GM19023 (cell line): ENCODE data around the gene RIMBP3C.
"Not testable (repeated sequence)": the region's sequence is repeated elsewhere in the genome, so short reads cannot be mapped to it uniquely, and the experiment has no call there.

Experiments
- ATAC-seq: cut with Tn5 transposase; IDR thresholded peaks from one replicate; pipeline ENCODE4 v1.9.1; 2021; ENCODE audit warnings: mild to moderate bottlenecking, moderate library complexity; ENCODE audit not compliant: unreplicated experiment

The RIMBP3C gene

GRCh38 chr22:21532863-21533648, 18.2 kb downstream of the RIMBP3C start:
- ATAC-seq, result not testable (repeated sequence)

GRCh38 chr22:21531525-21531924, 19.7 kb downstream of the RIMBP3C start:
- ATAC-seq, result not testable (repeated sequence)

DNA sequence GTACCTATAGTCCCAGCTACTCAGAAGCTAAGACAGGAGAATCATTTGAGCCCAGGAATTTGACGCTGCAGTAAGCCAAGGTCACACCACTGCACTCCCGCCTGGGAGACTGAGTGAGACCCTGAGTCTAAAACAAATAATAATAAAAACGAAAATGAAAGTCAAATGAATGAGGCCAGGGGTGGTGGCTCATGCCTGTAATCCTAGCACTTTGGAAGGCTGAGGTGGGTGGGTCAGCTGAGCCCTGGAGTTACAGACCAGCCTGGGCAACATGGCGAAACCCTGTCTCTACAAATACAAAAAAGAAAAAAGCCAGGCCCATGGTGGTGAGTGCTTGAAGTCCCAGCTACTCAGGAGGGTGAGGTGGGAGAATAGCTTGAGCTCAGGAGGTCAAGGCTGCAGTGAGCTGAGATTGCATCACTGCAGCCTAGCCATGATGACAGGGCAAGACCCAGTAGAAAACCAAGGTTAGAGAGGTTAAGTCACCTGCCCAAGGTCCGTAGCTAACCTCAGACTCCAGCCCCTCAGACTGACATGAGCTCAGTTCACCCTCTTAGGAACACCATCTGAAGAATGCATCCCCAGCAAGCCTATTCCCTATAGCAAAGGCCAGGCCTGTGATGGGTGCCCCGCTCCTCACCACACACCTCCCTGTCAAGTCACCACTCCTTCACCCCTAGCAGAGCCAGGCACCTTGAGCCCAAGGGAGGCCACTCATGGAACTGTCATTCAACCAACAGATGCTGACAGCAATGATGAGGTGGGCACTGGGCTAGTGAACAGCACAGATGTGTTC, 24.4 kb downstream of the RIMBP3C start:
- ATAC-seq, result not testable (repeated sequence)

DNA sequence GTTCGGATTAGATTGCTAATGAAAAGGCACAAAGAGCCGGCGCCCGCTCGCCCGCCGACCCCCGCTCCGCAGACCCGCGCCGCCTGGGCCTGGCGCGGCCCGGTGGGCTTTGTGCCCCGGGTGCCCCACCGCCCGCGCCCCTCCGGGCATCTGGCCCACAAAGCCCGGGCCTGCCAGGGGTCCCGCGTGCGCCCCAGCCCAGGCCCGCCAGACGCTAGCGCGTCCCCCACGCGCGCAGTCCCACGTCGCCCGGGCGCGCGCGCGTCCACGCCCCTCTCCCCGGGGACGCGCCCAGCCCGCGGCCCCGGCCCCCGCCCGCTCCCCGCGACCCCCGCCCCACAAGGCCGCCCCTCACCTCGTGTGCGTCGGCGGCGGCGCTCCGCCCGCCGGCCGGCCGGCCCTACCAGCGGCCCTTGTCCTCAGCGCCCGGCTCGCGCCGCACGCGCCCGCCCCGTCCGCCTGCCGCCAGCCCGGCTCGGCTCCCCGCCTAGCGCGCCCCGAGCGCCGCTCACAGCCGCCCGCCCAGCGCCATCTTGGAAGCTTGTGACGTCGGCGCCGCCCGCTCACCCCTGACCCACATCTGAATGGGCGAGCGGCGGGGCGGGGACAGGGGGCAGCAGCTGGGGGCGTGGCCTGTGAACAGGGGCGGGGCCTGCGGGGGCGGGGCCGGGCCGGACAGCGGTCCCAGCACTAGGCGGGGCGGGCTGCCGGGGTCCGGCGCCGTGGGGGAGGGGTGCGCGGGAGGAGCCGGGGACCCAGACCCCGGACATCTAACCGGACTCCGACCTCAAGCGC, 34.1 kb downstream of the RIMBP3C start:
- peak; percentile 73 for ATAC-seq

GRCh38 chr22:21516522-21516921, 34.7 kb downstream of the RIMBP3C start:
- ATAC-seq, result not testable (repeated sequence)

DNA sequence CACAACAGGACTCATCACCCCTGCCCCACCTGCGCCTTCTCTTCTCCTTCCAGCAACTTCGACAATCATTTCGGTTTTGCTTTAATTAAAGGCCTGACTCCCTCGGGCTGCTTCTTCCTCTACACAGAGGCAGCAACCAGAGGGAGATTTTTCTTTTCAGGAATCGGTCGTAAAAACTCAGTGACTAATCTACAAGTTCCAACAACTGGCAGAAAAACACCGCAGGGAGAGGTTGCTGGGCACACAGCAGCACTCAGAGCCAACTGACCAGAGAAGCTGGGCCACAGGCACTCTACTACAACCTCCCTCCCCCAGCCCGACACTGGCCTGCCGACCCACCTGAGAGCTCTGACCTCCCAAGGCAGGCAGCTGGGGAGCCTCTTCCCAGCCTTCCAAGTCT, 36.0 kb downstream of the RIMBP3C start:
- not testable (repeated sequence) for ATAC-seq

GRCh38 chr22:21514117-21514516, 37.1 kb downstream of the RIMBP3C start:
- ATAC-seq, result not testable (repeated sequence)

- ATAC-seq, result not testable (repeated sequence)
Observed at GRCh38 chr22:21512022-21512421, 39.2 kb downstream of the RIMBP3C start.

- not testable (repeated sequence) for ATAC-seq
Observed at GRCh38 chr22:21510397-21510796, 40.9 kb downstream of the RIMBP3C start.

DNA sequence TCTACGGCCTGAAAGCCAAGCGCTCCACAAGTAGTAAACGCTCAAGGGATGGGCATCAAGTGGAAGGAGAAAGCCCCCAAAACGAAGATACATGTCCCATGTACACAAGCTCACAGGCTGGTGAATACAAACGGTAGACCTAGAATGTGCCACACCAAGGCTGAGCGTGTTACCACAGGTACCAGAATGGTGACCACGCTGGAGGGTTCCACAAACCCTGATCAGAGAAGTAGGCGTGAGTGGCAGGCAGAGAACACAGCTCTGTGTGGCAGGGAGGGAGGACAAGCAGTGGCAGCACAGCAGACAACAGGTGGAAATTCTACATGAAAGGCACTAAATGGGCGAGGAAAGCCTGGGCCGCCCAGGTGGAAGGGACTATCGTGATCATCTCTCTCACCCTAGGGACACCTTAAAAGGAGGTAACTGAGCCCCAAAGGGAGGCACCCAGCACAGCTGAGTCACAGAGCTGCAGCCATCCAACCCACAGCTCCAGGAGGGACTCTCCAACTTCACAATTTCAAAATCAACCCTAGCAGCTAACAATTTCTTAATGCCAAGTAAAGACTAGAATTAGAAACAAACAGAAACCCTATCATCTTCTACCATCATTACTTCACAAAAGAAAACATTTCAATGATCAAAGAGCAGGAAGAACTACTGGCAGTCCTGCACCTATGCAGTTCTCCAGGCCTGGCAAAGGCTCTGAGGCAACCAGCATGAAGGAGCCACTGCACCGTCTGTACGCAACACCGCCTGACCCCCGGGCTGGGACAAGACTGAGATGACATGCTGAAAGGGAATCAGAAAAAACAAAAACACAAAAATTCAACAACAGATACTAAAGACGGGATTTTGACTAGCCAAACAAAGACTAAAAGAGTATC, 51.4 kb downstream of the RIMBP3C start:
- not testable (repeated sequence) for ATAC-seq

GRCh38 chr22:21498489-21498888, 52.8 kb downstream of the RIMBP3C start:
- not testable (repeated sequence) for ATAC-seq

DNA sequence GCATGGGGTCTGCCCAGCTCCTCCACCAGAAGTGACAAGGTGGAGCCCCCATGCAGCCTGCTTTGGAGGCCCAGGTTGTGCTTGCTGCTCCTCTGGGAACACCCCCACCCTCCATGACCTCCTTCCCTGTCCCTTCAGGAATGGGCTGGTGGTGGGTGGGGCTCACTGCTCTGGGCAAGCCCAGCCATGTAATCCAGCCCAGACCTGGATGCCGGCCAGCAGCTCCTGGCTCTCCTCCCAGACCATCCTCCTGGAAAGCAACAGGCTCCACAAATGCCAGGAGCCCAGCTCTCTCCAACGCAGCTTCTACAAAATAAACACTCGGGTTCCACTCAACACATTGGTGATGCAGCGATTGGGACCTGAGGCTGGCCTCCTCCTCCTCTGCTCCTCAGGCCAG, 53.3 kb downstream of the RIMBP3C start:
- ATAC-seq, result not testable (repeated sequence)
